PC-3 (cell line): ENCODE measurements around the gene TMSB15B. TPM values are rescaled to one million over a fixed set of nuclear protein-coding genes. Genes with fewer than 3 reads are reported as not detected.
"Not testable (repeated sequence)": the region's sequence is repeated elsewhere in the genome, so short reads cannot be mapped to it uniquely, and the experiment has no call there.

Experiments used
- ATAC-seq: fragments of 200-7000 bp; cut with Tn5 transposase; 2 replicates; pipeline ENCODE4 v1.9.1; 2020; ENCODE audit warnings: mild to moderate bottlenecking, moderate library complexity
- BruUV-seq: library from RNA; stranded (reverse); fragments of 400-500 nt; replicated peaks from 2 replicates; lab custom pipeline; 2021; lab: Mats Ljungman, UMichigan
- CTCF ChIA-PET: fragments of 300-600 bp; sonication (Branson Sonifier 250); formaldehyde crosslinking; loops from one replicate; lab custom pipeline; 2022; ENCODE audit warnings: antibody characterized with exemption; lab: Charles Lee
- POLR2A ChIA-PET: fragments of 300-600 bp; sonication (Branson Sonifier 250); formaldehyde crosslinking; loops from one replicate; lab custom pipeline; 2022; ENCODE audit warnings: antibody characterized with exemption; ENCODE audit not compliant: unreplicated experiment; lab: Charles Lee
- DNase-seq: peaks from one replicate; pipeline ENCODE4 v3.0.0-alpha.2; 2015
- H2AFZ ChIP-seq: fragments of 300-600 bp; sonication (generic); 2 replicates; pipeline ENCODE4 v1.6.0; 2016; ENCODE audit warnings: antibody characterized with exemption, low read length
- H3F3A ChIP-seq: fragments of 300-600 bp; sonication (generic); one replicate; pipeline ENCODE4 v1.6.0; 2017; ENCODE audit warnings: antibody characterized with exemption, low read length, control low read depth, mild to moderate bottlenecking; ENCODE audit not compliant: unreplicated experiment
- H3K27ac ChIP-seq: fragments of 300-600 bp; sonication (generic); 2 replicates; pipeline ENCODE4 v1.5.1; 2016; ENCODE audit warnings: mild to moderate bottlenecking, low read length
- H3K27me3 ChIP-seq: fragments of 300-600 bp; sonication (generic); 2 replicates; pipeline ENCODE4 v1.6.1; 2016; ENCODE audit warnings: low read length, mixed read lengths
- H3K36me3 ChIP-seq: fragments of 300-600 bp; sonication (generic); 2 replicates; pipeline ENCODE4 v1.6.1; 2016; ENCODE audit warnings: low read depth, mixed run types, low read length, mixed read lengths
- H3K4me1 ChIP-seq: fragments of 300-600 bp; sonication (generic); 2 replicates; pipeline ENCODE4 v1.5.1; 2016; ENCODE audit warnings: low read length; ENCODE audit not compliant: insufficient read depth
- H3K4me2 ChIP-seq: fragments of 300-600 bp; sonication (generic); 2 replicates; pipeline ENCODE4 v1.6.0; 2016; ENCODE audit warnings: low read length
- H3K4me3 ChIP-seq: fragments of 300-600 bp; sonication (generic); 2 replicates; pipeline ENCODE4 v1.5.1; 2016; ENCODE audit warnings: mild to moderate bottlenecking, low read length, mixed read lengths
- H3K79me2 ChIP-seq: fragments of 300-600 bp; sonication (generic); 2 replicates; pipeline ENCODE4 v1.6.1; 2017; ENCODE audit warnings: low read length, mixed read lengths
- H3K9ac ChIP-seq: fragments of 300-600 bp; sonication (generic); 2 replicates; pipeline ENCODE4 v1.6.0; 2016; ENCODE audit warnings: mild to moderate bottlenecking, low read length
- H3K9me2 ChIP-seq: fragments of 300-600 bp; sonication (generic); replicated peaks from 2 replicates; pipeline ENCODE4 v1.6.1; 2016; ENCODE audit warnings: mixed run types, low read length, mixed read lengths
- H3K9me3 ChIP-seq: fragments of 300-600 bp; sonication (generic); 2 replicates; pipeline ENCODE4 v1.6.1; 2016; ENCODE audit warnings: low read length, mixed read lengths
- H4K20me1 ChIP-seq: fragments of 300-600 bp; sonication (generic); 2 replicates; pipeline ENCODE4 v1.6.1; 2016; ENCODE audit warnings: low read length, mixed read lengths
- CTCF ChIP-seq: fragments of 300-600 bp; sonication (generic); conservative IDR thresholded peaks from 2 replicates; pipeline ENCODE4 v1.5.1; 2017; ENCODE audit warnings: antibody characterized with exemption, low read depth, mild to moderate bottlenecking, low read length
- EZH2 ChIP-seq: fragments of 300-600 bp; sonication (generic); IDR thresholded peaks from one replicate; pipeline ENCODE4 v1.6.1; 2017; ENCODE audit warnings: antibody characterized with exemption, mild to moderate bottlenecking, low read length; ENCODE audit not compliant: unreplicated experiment
- EZH2phosphoT487 ChIP-seq: fragments of 300-600 bp; sonication (generic); IDR thresholded peaks from 2 replicates; pipeline ENCODE4 v1.6.1; 2018; ENCODE audit warnings: mild to moderate bottlenecking, antibody characterized with exemption, low read length, borderline replicate concordance
- intact Hi-C: fragments of 100-400 bp; cut with micrococcal nuclease; formaldehyde crosslinking; loops from 2 replicates; pipeline ENCODE4 v1.9.0; 2023
- total RNA-seq: library from RNA; depleted of rRNA; stranded (reverse); fragments of >200 nt; gene quantifications from 2 replicates; pipeline ENCODE4 v1.2.3, GENCODE V29; 2014

The TMSB15B gene
- total RNA-seq, 1 experiment from 2014 or later = 7.7 TPM

DNA sequence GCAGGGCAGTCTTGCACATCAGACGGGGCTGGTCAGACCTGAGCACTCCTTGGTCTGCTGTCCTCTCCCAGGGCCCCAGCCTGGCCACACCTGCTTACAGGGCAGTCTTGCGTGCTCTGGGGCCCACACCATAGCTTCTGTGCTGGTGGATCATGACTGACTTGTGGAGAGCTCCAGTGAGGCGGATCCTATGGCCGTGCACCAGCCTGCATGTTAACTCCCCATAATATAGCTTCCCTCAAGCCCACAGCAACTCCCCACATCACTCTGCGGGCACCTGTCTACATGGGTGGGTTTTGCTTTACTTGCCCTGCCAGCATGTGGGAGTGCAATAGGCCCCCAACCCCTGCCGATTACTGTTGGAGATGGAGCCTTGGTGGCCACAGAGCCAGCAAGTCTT is 8.2 kb upstream of the TMSB15B start:
- Histone ChIP-seq H3K9ac (no peak overlapping the region), H3F3A (no peaks in the 10 kb centered on the region), H3K4me2 (no peak overlapping the region), H4K20me1 (no peaks in the 10 kb centered on the region), H3K36me3 (no peaks in the 10 kb centered on the region), H3K4me3 (no peak overlapping the region), H3K27me3 (no peaks in the 10 kb centered on the region), H2AFZ (no peak overlapping the region), H3K4me1 (no peaks in the 10 kb centered on the region), H3K79me2 (no peaks in the 10 kb centered on the region), H3K9me3 (no peaks in the 10 kb centered on the region), H3K27ac (no peak overlapping the region), H3K9me2 (no peaks in the 10 kb centered on the region)
- ATAC-seq (no peak), DNase-seq (no peak)
- POLR2A ChIA-PET = no interaction called here
- TF ChIP-seq EZH2phosphoT487 = no peak
- TF ChIP-seq CTCF = no peak
- TF ChIP-seq EZH2 = no peak
- CTCF ChIA-PET = no interaction called here
- BruUV-seq = no TSS peak
- intact Hi-C loops = no loop called here

- H3K79me2 ChIP-seq, H3K27me3 ChIP-seq, POLR2A ChIA-PET, DNase-seq, H3K4me2 ChIP-seq, H3F3A ChIP-seq, BruUV-seq, H3K9me3 ChIP-seq, H3K4me3 ChIP-seq, H2AFZ ChIP-seq, intact Hi-C loops, H3K4me1 ChIP-seq, H3K36me3 ChIP-seq, H4K20me1 ChIP-seq, H3K9me2 ChIP-seq, CTCF ChIA-PET, H3K27ac ChIP-seq, H3K9ac ChIP-seq: not testable (repeated sequence)
- ATAC-seq = 0 out of 2 replicates have a peak, but pooled peaks have one; percentile 17
These were observed 1.8 kb upstream of the TMSB15B start for GRCh38 chrX:103960599-103960998.

DNA sequence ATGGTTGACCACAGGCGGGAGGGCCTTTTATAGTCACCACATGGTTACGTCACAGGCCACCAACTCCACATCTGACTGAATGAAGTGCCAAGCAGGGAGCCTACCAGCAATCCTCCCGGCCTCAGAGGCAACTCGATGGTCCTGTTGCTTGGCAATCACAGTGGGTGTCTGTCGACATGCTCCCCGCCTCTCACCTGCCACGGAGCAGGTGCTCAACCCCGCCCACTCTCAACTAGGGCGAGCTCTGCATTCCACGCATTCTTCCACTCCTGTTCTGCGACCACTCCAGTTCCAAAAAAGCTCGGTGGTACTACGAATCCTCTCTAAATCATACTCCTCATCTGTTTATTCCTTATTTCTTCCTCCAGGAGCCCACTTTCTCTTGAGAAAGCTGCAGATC is 21.1 kb downstream of the TMSB15B start:
- ATAC-seq, H3K4me3 ChIP-seq, H3K27ac ChIP-seq, H3K9ac ChIP-seq, POLR2A ChIA-PET, H4K20me1 ChIP-seq, H3K9me2 ChIP-seq, H3K9me3 ChIP-seq, H3K36me3 ChIP-seq, H3K79me2 ChIP-seq, CTCF ChIA-PET, DNase-seq, H3K4me2 ChIP-seq, BruUV-seq, H3K27me3 ChIP-seq, H2AFZ ChIP-seq, H3F3A ChIP-seq, H3K4me1 ChIP-seq, intact Hi-C loops: not testable (repeated sequence)

- no peak for ATAC-seq
- POLR2A ChIA-PET = no interaction called here
- no peaks in the 10 kb centered on the region for H3K9me3 ChIP-seq
- no TSS peak for BruUV-seq
- intact Hi-C loops = no loop called here
- H3K9ac ChIP-seq = no peak overlapping the region
- H3K4me2 ChIP-seq = no peak overlapping the region
- CTCF ChIA-PET = no interaction called here
- no peaks in the 10 kb centered on the region for H4K20me1 ChIP-seq
- H3K4me3 ChIP-seq = no peak overlapping the region
- no peaks in the 10 kb centered on the region for H3K4me1 ChIP-seq
- no peaks in the 10 kb centered on the region for H3K79me2 ChIP-seq
- peaks cover 74% of the 10 kb centered on the region for H3K27me3 ChIP-seq
- no peaks in the 10 kb centered on the region for H3K9me2 ChIP-seq
- TF ChIP-seq CTCF = no peak
- TF ChIP-seq EZH2phosphoT487 = no peak
- no peak for TF ChIP-seq EZH2
- H3F3A ChIP-seq = no peaks in the 10 kb centered on the region
- H3K27ac ChIP-seq = no peak overlapping the region
- H3K36me3 ChIP-seq = no peaks in the 10 kb centered on the region
- no peak overlapping the region for H2AFZ ChIP-seq
- no peak for DNase-seq
These were observed 36.8 kb downstream of the TMSB15B start for GRCh38 chrX:103999234-103999633.
